Breast epithelium (tissue), 4 donors: ENCODE data around the gene JMJD8. TPM values are rescaled to one million over a fixed set of nuclear protein-coding genes. Genes with fewer than 3 reads are reported as not detected.

ENCODE experiments used
- DNase-seq, 2 donors: peaks; one replicate each; pipeline ENCODE4 v3.0.0-alpha.2; 2019; ENCODE audit warnings: low spot score in 2 of 2
- H3K27ac ChIP-seq, 2 donors: fragments of 200-600 bp; sonication (generic) in 1 of 2; one replicate each; pipeline ENCODE4 v1.5.1; 2016 to 2019; ENCODE audit warnings: mild to moderate bottlenecking in 1 of 2
- H3K27me3 ChIP-seq, 2 donors: fragments of 200-600 bp; sonication (generic) in 1 of 2; one replicate each; pipeline versions ENCODE4 v1.5.1 to v1.6.0; 2017 to 2019; ENCODE audit warnings: control low read depth in 1 of 2, mild to moderate bottlenecking in 1 of 2
- H3K36me3 ChIP-seq: fragments of 200-600 bp; one replicate; pipeline ENCODE4 v1.5.1; 2019
- H3K4me1 ChIP-seq, 2 donors: fragments of 200-600 bp; sonication (generic); one replicate each; pipeline ENCODE4 v1.5.1; 2016 to 2019; ENCODE audit warnings: control low read depth in 1 of 2
- H3K4me3 ChIP-seq, 3 donors: fragments of 200-600 bp; sonication (generic); 1 replicate in 2 of 3; 2 replicates in 1 of 3; pipeline ENCODE4 v1.5.1; 2016 to 2019; ENCODE audit warnings: mild to moderate bottlenecking in 3 of 3, moderate library complexity in 2 of 3
- H3K9me3 ChIP-seq, 2 donors: fragments of 200-600 bp; sonication (generic) in 1 of 2; one replicate each; pipeline ENCODE4 v1.5.1; 2016 to 2019; ENCODE audit warnings: control low read depth in 1 of 2
- CTCF ChIP-seq, 3 donors: fragments of 450-650 bp; IDR thresholded peaks; one replicate each; pipeline ENCODE4 v1.5.1; 2016 to 2017; ENCODE audit warnings: antibody characterized with exemption in 3 of 3, mild to moderate bottlenecking in 3 of 3, moderate library complexity in 3 of 3
- POLR2A ChIP-seq: fragments of 450-650 bp; IDR thresholded peaks from one replicate; pipeline ENCODE4 v1.6.1; 2016; ENCODE audit warnings: antibody characterized with exemption, mild to moderate bottlenecking, moderate library complexity
- POLR2AphosphoS5 ChIP-seq, 3 donors: sonication (generic); formaldehyde crosslinking; IDR thresholded peaks; one replicate each; pipeline ENCODE4 v1.6.1; 2017; ENCODE audit warnings: antibody characterized with exemption in 3 of 3
- intact Hi-C: fragments of 100-400 bp; cut with DNase I; formaldehyde crosslinking; loops from one replicate; pipeline ENCODE4 v1.15.1; 2023; ENCODE audit warnings: low total_unique reads
- total RNA-seq, 3 donors: library from RNA; depleted of rRNA; stranded (reverse); fragments of >200 nt; gene quantifications; one replicate each; pipeline ENCODE4 v1.1.0, GENCODE V29; 2016

The JMJD8 gene
- total RNA-seq, 3 donors from 2014 or later = 67.2 to 83.4 (median 67.5) TPM

GRCh38 chr16:649631-650030, 34.5 kb downstream of the JMJD8 start:
- peak overlapping the region; percentile 89 to 94 for H3K27ac ChIP-seq
- intact Hi-C loops = no loop called here

GRCh38 chr16:648781-649589, 35.1 kb downstream of the JMJD8 start, which contains the start of gene WDR90:
Gene WDR90 (plus strand): TSS chr16:649365. CDS start chr16:649417, 52 bp downstream.
- Histone ChIP-seq H3K27me3 (no peaks in the 10 kb centered on the region), H3K4me3 (peak within 1 kb of the TSS; percentile 68 to 85 (median 80)), H3K4me1 (peaks cover 12 to 32% of the 10 kb centered on the region in 2 donors), H3K27ac (peak within 1 kb of the TSS; percentile 89 to 94), H3K36me3 (no peaks in the 10 kb centered on the region), H3K9me3 (no peaks in the 10 kb centered on the region)
- intact Hi-C loops = no loop called here
- peak; percentile 34 for TF ChIP-seq POLR2A
- TF ChIP-seq CTCF (IDR thresholded peaks at IDR 0.05) = no peak
- TF ChIP-seq POLR2AphosphoS5 (IDR thresholded peaks at IDR 0.05) = peak; percentile 83 to 88 (median 86)
- DNase-seq = peak; percentile 85 to 91

More at GRCh38 chr16:649631-650030, 34.5 kb downstream of the JMJD8 start:
- DNase-seq = no peak
- no peaks in the 10 kb centered on the region for H3K27me3 ChIP-seq
- TF ChIP-seq POLR2A = no peak
- no peak for TF ChIP-seq POLR2AphosphoS5 (IDR thresholded peaks at IDR 0.05)
- TF ChIP-seq CTCF (IDR thresholded peaks at IDR 0.05) = no peak
- H3K36me3 ChIP-seq = no peaks in the 10 kb centered on the region
- peak overlapping the region; percentile 68 to 85 (median 80) for H3K4me3 ChIP-seq
- H3K4me1 ChIP-seq = peaks cover 12 to 32% of the 10 kb centered on the region in 2 donors
- no peaks in the 10 kb centered on the region for H3K9me3 ChIP-seq

- DNase-seq = no peak
- Histone ChIP-seq H3K27ac (peak overlapping the region; percentile 89 to 94), H3K36me3 (no peaks in the 10 kb centered on the region), H3K27me3 (no peaks in the 10 kb centered on the region), H3K4me1 (peaks cover 12 to 33% of the 10 kb centered on the region in 2 donors), H3K4me3 (peak overlapping the region; percentile 68 to 85 (median 80)), H3K9me3 (no peaks in the 10 kb centered on the region)
- intact Hi-C loops = no loop called here
- TF ChIP-seq CTCF (IDR thresholded peaks at IDR 0.05) (peak in 2 of 3 donors; percentile 17 to 32), POLR2AphosphoS5 (IDR thresholded peaks at IDR 0.05) (no peak)
Observed at GRCh38 chr16:648071-648780, 35.9 kb downstream of the JMJD8 start.

- TF ChIP-seq POLR2A (no peak), POLR2AphosphoS5 (IDR thresholded peaks at IDR 0.05) (no peak), CTCF (IDR thresholded peaks at IDR 0.05) (no peak)
- H3K36me3 ChIP-seq = no peaks in the 10 kb centered on the region
- DNase-seq = no peak
- peak overlapping the region; percentile 89 to 94 for H3K27ac ChIP-seq
- H3K4me3 ChIP-seq = peak overlapping the region in 1 of 3 donors; percentile 80
- intact Hi-C loops = no loop called here
- peaks cover 12 to 39% of the 10 kb centered on the region in 2 donors for H3K4me1 ChIP-seq
- H3K9me3 ChIP-seq = no peaks in the 10 kb centered on the region
- no peaks in the 10 kb centered on the region for H3K27me3 ChIP-seq
Observed at GRCh38 chr16:647173-647902, 36.8 kb downstream of the JMJD8 start.
